HepG2 (cell line): ENCODE results near the gene NR2F1. TPM values are rescaled to one million over a fixed set of nuclear protein-coding genes. Genes with fewer than 3 reads are reported as not detected.
A peak's percentile ranks its signal among the peaks of the same experiment; 100 is the strongest.

Experiments used
- EEA1 ChIP-seq: sonication (generic); formaldehyde crosslinking; IDR thresholded peaks from 2 replicates; pipeline ENCODE4 v1.5.1; 2020; ENCODE audit warnings: mild to moderate bottlenecking, missing genetic modification reagents, borderline replicate concordance
- HDAC1 ChIP-seq: sonication (generic); formaldehyde crosslinking; IDR thresholded peaks from 2 replicates; pipeline ENCODE4 v1.5.1; 2020; ENCODE audit warnings: mild to moderate bottlenecking, missing genetic modification reagents
- KLF16 ChIP-seq, 2 experiments: sonication (generic) in 1 of 2; formaldehyde crosslinking in 1 of 2; IDR thresholded peaks; 2 replicates each; pipeline versions ENCODE4 v1.6.1 to v1.8.0; 2016 to 2023; ENCODE audit warnings: missing genetic modification reagents in 2 of 2, missing compliant biosample characterization in 1 of 2
- REXO4 ChIP-seq: sonication (generic); formaldehyde crosslinking; IDR thresholded peaks from 2 replicates; pipeline ENCODE4 v1.8.0; 2022; ENCODE audit warnings: missing genetic modification reagents, mild to moderate bottlenecking, borderline replicate concordance
- RFXAP ChIP-seq: sonication (generic); formaldehyde crosslinking; IDR thresholded peaks from 2 replicates; pipeline ENCODE4 v1.4.0; 2020; ENCODE audit warnings: missing genetic modification reagents, borderline replicate concordance
- TERF1 ChIP-seq: sonication (generic); formaldehyde crosslinking; IDR thresholded peaks from 2 replicates; pipeline ENCODE4 v1.8.0; 2022; ENCODE audit warnings: mild to moderate bottlenecking, missing genetic modification reagents, moderate library complexity
- ZNF24 ChIP-seq: fragments of 450-650 bp; IDR thresholded peaks from 2 replicates; pipeline ENCODE4 v1.6.1; 2017; ENCODE audit warnings: antibody characterized with exemption, mild to moderate bottlenecking
- ZNF564 ChIP-seq: sonication (generic); formaldehyde crosslinking; IDR thresholded peaks from 2 replicates; pipeline ENCODE4 v1.8.1; 2023; ENCODE audit warnings: mild to moderate bottlenecking, missing genetic modification reagents
- polyA plus RNA-seq, 8 experiments: library from polyadenylated mRNA; depleted of rRNA in 3 of 8; stranded (reverse) in 7 of 8; unstranded in 1 of 8; fragments of >200 nt; fragmentation: Illumina TruSeq in 4 of 8; extraction: Trizol in 4 of 8; gene quantifications; 2 replicates each; pipeline versions ENCODE4 v1.2.1 to v1.2.3, GENCODE V29; 2011 to 2016; ENCODE audit warnings: low read depth in 4 of 8, missing spikeins in 1 of 8, mixed read lengths in 1 of 8; ENCODE audit not compliant: insufficient read depth in 1 of 8
- total RNA-seq, 5 experiments: library from RNA; depleted of rRNA; stranded (reverse); fragments of >200 nt; fragmentation: Illumina TruSeq; extraction: Trizol; gene quantifications; 2 replicates each; pipeline ENCODE4 v1.2.3, GENCODE V29; 2016; ENCODE audit warnings: low read depth in 1 of 5
- TF ChIP-seq, protein P1 (sequence below): sonication (generic); formaldehyde crosslinking; IDR thresholded peaks from 2 replicates; pipeline ENCODE4 v1.5.0; 2020; ENCODE audit warnings: mild to moderate bottlenecking, missing genetic modification reagents, borderline replicate concordance
- TF ChIP-seq, protein P2 (sequence below): sonication (generic); formaldehyde crosslinking; IDR thresholded peaks from 2 replicates; pipeline ENCODE4 v1.4.0; 2020; ENCODE audit warnings: mild to moderate bottlenecking, missing genetic modification reagents

Gene NR2F1
- total and polyA plus RNA-seq, 2 of the 13 experiments (the other 11 are each of a cell fraction or from before 2014, with no cell fraction given) = 17.1 to 59.7 TPM

DNA sequence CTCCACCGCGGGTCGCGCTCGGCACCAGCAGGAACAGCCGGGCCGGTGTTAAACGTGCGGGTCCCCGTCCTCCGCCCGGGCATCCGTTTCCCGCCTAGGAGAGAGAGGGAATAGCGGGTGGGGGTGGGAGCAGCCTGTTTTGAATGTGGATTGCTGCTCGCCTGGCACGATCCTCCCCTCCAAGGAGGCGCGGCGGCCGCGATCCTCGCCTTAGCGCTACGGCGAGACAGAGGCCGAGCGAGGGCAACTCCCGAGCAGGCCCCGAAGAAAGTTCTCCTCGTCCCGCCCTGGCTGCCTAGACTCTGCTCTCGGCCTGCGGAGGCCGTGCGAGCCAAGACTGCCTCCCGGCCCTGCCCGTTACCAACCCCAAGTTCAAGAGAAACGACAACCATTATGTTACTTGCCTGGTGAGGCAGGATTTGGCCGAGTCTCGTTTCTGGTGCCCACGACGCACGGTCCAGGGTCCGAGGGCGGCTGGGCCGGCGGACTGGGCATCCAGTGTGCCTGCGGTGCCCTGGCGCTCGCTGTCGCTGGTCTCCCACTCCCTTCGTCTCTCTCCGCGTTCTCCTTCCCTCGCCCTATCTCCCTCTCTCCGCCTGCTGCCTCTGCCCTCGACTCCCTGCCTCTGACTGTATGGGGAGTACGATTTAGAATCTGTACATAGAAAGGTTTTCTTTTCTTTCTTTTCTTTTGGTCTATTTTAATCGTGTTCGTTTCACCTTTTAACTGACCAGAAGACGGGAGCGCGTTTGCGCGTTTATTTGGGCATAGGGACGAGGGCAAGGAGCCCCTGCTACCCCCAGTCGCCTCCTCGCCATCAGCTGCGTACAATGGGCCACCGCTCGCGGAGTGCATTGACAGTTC, 2.7 kb upstream of the NR2F1 start (continued):
- TF ChIP-seq, protein P1, sequence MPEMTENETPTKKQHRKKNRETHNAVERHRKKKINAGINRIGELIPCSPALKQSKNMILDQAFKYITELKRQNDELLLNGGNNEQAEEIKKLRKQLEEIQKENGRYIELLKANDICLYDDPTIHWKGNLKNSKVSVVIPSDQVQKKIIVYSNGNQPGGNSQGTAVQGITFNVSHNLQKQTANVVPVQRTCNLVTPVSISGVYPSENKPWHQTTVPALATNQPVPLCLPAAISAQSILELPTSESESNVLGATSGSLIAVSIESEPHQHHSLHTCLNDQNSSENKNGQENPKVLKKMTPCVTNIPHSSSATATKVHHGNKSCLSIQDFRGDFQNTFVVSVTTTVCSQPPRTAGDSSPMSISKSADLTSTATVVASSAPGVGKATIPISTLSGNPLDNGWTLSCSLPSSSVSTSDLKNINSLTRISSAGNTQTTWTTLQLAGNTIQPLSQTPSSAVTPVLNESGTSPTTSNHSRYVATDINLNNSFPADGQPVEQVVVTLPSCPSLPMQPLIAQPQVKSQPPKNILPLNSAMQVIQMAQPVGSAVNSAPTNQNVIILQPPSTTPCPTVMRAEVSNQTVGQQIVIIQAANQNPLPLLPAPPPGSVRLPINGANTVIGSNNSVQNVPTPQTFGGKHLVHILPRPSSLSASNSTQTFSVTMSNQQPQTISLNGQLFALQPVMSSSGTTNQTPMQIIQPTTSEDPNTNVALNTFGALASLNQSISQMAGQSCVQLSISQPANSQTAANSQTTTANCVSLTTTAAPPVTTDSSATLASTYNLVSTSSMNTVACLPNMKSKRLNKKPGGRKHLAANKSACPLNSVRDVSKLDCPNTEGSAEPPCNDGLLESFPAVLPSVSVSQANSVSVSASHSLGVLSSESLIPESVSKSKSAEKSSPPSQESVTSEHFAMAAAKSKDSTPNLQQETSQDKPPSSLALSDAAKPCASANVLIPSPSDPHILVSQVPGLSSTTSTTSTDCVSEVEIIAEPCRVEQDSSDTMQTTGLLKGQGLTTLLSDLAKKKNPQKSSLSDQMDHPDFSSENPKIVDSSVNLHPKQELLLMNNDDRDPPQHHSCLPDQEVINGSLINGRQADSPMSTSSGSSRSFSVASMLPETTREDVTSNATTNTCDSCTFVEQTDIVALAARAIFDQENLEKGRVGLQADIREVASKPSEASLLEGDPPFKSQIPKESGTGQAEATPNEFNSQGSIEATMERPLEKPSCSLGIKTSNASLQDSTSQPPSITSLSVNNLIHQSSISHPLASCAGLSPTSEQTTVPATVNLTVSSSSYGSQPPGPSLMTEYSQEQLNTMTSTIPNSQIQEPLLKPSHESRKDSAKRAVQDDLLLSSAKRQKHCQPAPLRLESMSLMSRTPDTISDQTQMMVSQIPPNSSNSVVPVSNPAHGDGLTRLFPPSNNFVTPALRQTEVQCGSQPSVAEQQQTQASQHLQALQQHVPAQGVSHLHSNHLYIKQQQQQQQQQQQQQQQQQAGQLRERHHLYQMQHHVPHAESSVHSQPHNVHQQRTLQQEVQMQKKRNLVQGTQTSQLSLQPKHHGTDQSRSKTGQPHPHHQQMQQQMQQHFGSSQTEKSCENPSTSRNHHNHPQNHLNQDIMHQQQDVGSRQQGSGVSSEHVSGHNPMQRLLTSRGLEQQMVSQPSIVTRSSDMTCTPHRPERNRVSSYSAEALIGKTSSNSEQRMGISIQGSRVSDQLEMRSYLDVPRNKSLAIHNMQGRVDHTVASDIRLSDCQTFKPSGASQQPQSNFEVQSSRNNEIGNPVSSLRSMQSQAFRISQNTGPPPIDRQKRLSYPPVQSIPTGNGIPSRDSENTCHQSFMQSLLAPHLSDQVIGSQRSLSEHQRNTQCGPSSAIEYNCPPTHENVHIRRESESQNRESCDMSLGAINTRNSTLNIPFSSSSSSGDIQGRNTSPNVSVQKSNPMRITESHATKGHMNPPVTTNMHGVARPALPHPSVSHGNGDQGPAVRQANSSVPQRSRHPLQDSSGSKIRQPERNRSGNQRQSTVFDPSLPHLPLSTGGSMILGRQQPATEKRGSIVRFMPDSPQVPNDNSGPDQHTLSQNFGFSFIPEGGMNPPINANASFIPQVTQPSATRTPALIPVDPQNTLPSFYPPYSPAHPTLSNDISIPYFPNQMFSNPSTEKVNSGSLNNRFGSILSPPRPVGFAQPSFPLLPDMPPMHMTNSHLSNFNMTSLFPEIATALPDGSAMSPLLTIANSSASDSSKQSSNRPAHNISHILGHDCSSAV (CRISPR knock-in tag) = no peak
- TF ChIP-seq EEA1 (CRISPR knock-in tag) (no peak), REXO4 (CRISPR knock-in tag) (no peak), HDAC1 (CRISPR knock-in tag) (peak; percentile 56), TERF1 (CRISPR knock-in tag) (no peak), ZNF24 (no peak), KLF16 (CRISPR knock-in tag; IDR thresholded peaks at IDR 0.05) (no peak), ZNF564 (peak; percentile 14; the same call in 1 of the 2 replicates), RFXAP (CRISPR knock-in tag) (no peak)
- TF ChIP-seq, protein P2, sequence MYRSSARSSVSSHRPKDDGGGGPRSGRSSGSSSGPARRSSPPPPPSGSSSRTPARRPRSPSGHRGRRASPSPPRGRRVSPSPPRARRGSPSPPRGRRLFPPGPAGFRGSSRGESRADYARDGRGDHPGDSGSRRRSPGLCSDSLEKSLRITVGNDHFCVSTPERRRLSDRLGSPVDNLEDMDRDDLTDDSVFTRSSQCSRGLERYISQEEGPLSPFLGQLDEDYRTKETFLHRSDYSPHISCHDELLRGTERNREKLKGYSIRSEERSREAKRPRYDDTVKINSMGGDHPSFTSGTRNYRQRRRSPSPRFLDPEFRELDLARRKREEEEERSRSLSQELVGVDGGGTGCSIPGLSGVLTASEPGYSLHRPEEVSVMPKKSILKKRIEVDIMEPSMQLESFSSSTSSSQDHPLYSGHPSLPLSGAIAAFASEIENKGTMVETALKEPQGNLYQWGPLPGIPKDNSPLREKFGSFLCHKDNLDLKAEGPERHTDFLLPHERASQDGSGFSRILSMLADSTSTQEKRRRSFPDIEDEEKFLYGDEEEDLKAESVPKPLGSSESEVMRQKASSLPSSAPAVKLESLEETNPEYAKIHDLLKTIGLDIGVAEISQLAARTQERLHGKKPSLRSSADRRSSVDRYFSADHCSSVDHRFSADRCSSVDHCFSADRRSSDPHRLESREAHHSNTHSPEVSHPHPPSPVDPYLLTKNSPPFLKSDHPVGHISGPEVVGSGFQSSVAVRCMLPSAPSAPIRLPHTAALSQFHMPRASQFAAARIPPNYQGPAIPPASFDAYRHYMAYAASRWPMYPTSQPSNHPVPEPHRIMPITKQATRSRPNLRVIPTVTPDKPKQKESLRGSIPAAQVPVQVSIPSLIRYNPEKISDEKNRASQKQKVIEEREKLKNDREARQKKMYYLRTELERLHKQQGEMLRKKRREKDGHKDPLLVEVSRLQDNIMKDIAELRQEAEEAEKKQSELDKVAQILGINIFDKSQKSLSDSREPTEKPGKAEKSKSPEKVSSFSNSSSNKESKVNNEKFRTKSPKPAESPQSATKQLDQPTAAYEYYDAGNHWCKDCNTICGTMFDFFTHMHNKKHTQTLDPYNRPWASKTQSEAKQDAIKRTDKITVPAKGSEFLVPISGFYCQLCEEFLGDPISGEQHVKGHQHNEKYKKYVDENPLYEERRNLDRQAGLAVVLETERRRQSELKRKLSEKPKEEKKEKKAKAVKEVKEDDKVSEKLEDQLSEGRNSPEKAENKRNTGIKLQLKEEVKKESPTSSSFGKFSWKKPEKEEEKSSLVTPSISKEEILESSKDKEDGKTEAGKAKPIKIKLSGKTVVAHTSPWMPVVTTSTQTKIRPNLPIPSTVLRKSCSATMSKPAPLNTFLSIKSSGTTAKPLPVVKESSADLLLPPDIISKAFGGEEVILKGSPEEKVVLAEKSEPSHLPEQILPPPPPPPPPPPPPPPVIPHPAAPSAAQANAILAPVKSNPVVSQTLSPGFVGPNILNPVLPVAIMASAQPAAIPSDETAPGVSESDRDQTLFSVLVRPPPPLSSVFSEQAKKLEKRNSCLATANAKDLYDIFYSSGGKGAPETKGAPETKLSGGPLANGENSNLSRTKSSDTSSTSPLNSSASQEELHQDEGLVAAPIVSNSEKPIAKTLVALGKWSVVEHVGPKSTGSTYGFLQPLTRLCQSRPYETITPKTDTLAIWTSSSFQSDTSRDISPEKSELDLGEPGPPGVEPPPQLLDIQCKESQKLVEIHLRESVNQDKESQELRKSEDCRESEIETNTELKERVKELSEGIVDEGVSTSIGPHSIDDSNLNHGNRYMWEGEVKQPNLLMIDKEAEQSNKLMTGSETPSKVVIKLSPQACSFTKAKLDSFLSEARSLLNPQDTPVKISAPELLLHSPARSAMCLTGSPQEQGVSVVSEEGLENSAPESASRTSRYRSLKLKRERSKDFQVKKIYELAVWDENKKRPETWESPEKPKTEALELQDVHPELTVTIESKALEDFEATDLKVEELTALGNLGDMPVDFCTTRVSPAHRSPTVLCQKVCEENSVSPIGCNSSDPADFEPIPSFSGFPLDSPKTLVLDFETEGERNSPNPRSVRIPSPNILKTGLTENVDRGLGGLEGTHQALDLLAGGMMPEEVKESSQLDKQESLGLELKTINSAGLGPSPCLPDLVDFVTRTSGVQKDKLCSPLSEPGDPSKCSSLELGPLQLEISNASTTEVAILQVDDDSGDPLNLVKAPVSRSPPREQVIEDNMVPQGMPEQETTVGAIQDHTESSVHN (CRISPR knock-in tag) = no peak; the same call in 1 of the 2 replicates
